Stimulated activated CD4-positive, alpha-beta T cell treated with anti-CD3 and anti-CD28 coated beads, Interleukin-1b, Interleukin-23, amount 100 ng/mL, for 48 hours (primary cell): ENCODE data around the gene HDAC7.
A peak's percentile ranks its signal among the peaks of the same experiment; 100 is the strongest.

Experiments
- DNase-seq: peaks from one replicate; pipeline ENCODE4 v3.0.0-alpha.2; 2020

Gene HDAC7

DNA sequence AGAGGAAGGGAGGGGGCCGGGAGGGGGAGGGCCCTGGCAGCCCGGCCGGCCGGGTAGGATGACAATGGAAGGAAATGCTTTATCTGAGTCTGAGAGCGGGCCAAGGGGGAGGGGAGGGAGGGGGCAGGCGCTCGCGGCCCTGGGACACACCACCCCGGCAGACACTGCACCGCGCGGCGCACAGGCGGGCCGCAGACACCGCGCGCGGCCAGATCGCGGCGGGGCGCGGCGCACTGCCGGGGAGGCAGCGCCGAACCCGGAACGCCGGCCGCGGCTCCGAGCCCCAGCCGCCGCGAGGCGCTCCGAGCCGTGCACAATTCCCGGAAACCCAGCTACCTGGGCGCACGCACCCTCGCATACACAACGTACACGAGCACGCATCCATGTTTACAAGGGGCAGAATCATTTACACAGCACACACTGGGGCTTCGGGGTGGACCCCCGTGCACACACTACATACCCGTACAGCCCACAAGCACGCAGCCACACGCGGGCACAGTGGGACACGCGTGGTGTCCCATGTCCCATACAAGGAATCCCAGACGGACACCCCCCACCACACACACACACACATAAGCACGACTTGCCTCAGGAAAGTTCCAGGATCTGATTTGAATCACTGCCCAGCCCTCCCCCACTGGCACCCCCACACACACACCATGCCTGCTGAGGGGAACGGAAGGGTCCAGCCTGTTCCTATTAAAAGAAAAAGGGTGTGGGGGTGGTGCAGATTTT, at the start of gene HDAC7:
Gene HDAC7, minus strand, starts transcription at position 8 of the 735 bp plus-strand sequence. CDS start 118 bp downstream, outside the sequence.
- peak; percentile 75 for DNase-seq

DNA sequence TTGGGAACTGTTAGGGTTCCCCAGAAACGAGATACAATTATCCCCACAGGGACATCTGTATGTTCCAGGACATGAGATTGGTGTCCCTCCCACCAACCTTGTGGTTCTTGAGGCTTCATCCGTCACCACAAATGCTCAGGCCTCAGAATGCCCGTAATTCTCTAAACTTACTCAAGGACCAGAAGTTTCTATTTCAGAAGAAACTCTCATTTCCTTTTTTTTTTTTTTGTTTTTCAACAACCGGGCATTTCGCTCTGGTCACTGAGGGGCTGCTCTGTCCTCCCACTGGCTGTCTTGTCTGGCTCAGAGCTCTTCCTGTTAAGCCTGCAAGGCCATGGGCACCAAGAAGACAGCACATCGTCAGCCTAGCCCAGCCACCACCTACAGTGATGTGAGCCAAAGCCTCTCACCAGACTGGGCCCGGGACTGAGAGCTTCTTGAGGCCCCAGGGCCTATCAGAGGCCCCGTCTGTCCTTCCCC, 48.9 kb upstream of the HDAC7 start:
- no peak for DNase-seq

- DNase-seq = no peak
These were observed 48.3 kb upstream of the HDAC7 start for GRCh38 chr12:47868041-47868440.

- DNase-seq = peak; percentile 81
These were observed 47.8 kb upstream of the HDAC7 start for GRCh38 chr12:47867495-47867941.

- DNase-seq = no peak
These were observed 45.0 kb upstream of the HDAC7 start for GRCh38 chr12:47864646-47865235.

DNA sequence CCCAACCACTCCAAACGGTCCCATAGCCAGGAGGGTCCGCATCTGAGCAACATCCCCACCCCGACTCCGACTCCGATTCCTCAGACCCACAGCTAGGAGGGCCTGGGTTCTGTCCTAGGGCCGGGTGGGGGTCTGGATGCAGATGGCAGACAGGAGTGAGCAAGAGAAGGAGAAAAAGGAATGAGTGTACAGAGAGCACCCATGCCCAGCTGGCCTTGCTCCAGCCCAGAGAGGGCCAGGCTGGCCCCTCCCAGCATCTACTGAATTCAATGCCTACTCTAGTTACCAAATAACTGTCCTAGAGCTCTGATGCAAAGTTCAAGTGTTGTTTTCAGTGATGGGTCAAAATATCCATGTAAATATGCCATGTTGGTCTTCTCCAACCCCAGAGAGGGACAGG, 44.3 kb upstream of the HDAC7 start:
- DNase-seq = no peak

- no peak for DNase-seq
These were observed 43.8 kb upstream of the HDAC7 start for GRCh38 chr12:47863467-47863866.

- DNase-seq = no peak
These were observed 43.2 kb upstream of the HDAC7 start for GRCh38 chr12:47862881-47863280.

- DNase-seq = no peak
These were observed 42.6 kb upstream of the HDAC7 start for GRCh38 chr12:47862167-47862750.

GRCh38 chr12:47860873-47861272, 41.2 kb upstream of the HDAC7 start:
- no peak for DNase-seq

DNA sequence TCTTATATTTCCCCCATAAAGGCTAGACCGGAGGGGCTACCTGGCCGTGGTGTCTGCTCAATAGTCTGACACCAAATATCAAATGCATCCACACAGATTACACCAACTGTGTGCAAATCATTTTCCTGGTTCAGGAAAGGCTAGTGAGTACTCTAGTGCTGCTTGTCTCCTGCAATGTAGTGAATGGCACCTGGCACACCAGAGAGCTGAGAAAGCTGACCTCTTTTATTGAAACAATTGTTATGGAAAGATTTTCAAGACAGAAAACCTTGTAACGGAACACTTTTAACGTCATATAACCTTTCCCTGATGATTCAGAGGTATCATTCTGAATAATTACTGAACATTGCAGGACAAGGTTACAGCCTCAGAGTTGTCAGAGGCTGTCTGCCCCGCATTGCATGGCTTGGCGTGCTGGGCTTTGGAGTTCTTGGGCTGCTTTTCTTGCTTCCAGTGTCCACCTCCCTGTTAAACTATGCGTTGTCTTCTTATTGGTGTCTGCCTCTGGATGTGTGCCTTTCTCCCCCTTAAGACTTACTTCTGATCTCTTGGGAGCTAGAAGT, 40.7 kb upstream of the HDAC7 start:
- peak; percentile 53 for DNase-seq

GRCh38 chr12:47858511-47859266, 39.0 kb upstream of the HDAC7 start:
- DNase-seq = no peak

DNA sequence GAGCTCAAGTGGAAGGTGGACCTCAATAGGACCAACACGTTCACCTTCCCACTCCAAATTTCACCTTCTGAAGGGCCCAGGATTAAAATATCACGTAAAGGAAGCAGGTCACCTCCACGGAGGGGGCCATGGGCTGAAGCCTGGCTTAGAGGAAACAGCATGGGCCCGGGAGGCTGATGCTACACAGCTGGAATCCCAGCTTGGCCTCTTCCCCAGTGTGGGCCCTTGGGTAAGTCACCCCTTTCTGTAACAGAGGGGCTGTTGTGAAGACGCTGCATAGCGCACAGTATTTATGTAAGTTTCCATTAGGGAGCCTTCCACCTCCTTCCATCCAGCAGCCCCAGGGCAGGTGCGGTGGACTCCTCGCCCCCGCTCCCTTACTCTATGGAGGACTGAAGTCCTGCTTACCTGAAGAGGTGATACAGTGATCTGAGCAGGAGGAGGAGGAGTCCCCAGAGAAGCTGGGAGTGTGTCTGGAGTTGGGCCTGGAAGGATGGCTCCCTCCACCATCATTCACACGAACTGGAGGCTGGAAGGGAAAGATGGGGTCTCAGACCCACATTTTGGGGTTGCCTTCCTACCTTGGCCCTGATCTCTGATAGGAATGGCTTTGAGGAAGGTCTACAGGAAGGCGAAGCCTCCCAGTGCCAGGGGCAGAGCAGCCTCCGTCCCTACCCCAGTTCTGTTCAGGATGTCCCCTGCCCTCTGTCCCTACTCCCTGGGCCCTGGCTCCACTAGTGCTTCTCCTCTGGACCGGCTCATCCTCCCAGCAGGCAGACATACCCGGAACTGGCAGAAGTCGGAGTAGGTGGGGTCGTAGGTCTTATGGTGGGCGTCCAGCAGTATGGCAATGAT, 37.2 kb upstream of the HDAC7 start:
- no peak for DNase-seq

- DNase-seq = no peak
These were observed 36.4 kb upstream of the HDAC7 start for GRCh38 chr12:47856094-47856493.

- no peak for DNase-seq
These were observed 35.8 kb upstream of the HDAC7 start for GRCh38 chr12:47855502-47855901.

DNA sequence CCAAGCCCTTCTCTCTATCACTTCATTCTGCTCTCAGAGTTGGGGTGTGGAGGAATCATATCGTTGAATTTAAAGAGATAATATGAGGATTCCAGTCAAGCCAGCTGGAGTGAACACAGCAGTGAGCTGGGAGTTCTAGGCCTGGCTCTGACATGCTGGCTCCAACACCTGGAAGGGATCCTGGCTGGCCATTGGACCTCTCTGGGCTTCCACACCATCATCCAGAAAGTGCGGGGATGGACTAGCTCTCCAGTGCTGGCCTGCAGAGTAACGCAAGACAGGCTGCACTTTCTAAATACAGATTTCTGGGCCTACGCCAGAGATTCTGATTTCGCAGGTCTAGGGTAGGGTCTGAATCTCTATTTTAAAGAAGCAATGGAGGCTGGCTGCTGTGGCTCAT, 34.8 kb upstream of the HDAC7 start:
- DNase-seq = no peak

DNA sequence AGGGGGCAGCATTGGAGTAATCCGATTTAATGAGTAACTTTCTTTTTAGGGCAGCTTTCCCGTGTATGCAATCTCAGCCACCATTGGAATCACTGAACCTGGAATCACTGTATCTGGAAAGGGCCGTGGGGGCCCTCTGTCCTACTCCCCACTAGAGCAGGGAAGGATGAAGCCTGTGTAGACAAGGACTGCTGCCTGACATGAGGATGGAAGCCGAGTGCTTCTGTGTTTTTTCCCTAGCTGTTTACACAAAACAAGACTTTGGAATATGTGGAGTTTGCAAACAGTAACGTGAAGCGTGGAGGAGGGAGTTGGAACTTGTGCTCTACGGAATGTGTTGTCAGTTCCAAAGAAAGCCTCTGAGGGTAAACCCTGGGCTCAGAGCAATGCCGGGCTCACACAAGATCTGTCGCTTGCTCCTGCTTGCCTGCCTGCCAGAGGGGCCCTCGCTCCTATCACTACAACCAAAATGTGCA, 32.4 kb upstream of the HDAC7 start:
- no peak for DNase-seq

DNA sequence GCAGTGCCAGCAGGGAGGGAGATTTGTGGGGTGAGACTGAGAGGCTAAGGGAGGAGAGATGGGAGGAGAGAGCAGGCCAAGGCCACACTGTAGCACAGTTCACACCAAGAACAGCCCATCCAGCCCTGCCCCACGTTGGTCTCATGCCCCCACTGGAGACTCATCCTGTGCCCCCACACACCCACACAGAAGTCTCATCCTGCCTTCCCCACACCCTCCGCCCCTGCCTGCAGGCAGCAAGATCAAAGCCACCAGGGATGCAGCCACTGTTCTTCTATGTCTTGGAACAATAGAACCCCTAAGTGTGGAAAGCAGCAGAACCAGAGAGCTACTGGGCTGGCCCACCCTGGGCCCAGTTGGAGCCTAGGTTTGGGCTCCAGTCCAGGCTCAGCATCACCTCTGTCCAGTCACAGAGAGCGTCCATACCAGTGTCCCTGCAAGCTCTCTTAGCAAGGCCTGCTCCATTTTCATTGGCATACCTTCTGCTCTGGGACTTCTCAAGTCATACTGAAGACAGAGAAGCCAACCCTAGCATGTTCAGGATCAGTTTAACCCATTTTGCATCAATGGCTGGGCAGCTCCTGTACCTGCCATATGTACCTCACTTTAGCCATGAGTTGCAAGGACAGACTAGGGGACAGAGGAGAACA, 31.7 kb upstream of the HDAC7 start:
- DNase-seq = no peak

- no peak for DNase-seq
These were observed 30.7 kb upstream of the HDAC7 start for GRCh38 chr12:47850153-47851084.

DNA sequence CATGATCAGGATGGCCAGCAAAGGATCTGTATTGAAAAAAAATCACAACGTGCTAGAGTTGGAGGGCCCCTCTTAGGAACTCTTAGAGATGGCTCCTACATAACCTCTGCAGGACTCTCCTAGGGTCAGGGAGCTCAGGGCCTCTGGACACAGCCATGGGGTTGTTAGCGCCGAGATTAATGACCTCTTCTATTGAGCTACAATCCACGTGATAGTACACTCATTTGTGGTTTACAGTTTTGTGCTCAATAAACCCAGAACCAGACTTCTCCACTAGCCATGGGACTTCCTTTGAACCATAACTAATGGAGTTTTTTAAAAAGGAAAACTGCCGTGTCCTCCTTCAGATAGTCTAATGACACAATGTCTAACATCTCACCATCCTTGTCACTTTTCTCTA, 29.6 kb upstream of the HDAC7 start:
- no peak for DNase-seq
